ENCODE data around the gene CD22. TPM values are rescaled to one million over a fixed set of nuclear protein-coding genes. Genes with fewer than 3 reads are reported as not detected.

The CD22 gene
- total RNA-seq, 2 experiments from 2014 or later, result 1.7 to 1.8 TPM

- Mint-ChIP-seq H3K4me3 (no peak overlapping the region), H3K9me3 (no peaks in the 10 kb centered on the region), H3K4me1 (peaks cover 7% of the 10 kb centered on the region), H3K36me3 (no peaks in the 10 kb centered on the region), H3K27ac (no peak overlapping the region), H3K27me3 (peaks cover 3% of the 10 kb centered on the region)
- no peak for DNase-seq
- POLR2A ChIA-PET, result no interaction called here
- ATAC-seq (ENCODE audit: low read depth), result no peak
These were observed 28.7 kb upstream of the CD22 start for GRCh38 chr19:35300339-35300649.

- Mint-ChIP-seq H3K27me3 (no peaks in the 10 kb centered on the region), H3K27ac (no peak overlapping the region), H3K9me3 (no peaks in the 10 kb centered on the region), H3K4me1 (no peaks in the 10 kb centered on the region), H3K36me3 (no peaks in the 10 kb centered on the region), H3K4me3 (no peak overlapping the region)
- ATAC-seq (ENCODE audit: low read depth) (no peak), DNase-seq (no peak)
- POLR2A ChIA-PET, result interaction anchor here (0.6 kb wide), 1 partner anchor 54 kb away, joined by 4 read pairs; no protein-coding TSS in a partner anchor
These were observed 27.0 kb upstream of the CD22 start for GRCh38 chr19:35301961-35302360.

GRCh38 chr19:35302446-35302845, 26.5 kb upstream of the CD22 start:
- ATAC-seq (ENCODE audit: low read depth), result no peak

GRCh38 chr19:35303357-35303915, 25.6 kb upstream of the CD22 start:
- H3K36me3 Mint-ChIP-seq, result no peaks in the 10 kb centered on the region
- H3K27me3 Mint-ChIP-seq, result no peaks in the 10 kb centered on the region
- DNase-seq (no peak), ATAC-seq (ENCODE audit: low read depth) (no peak)
- POLR2A ChIA-PET, result no interaction called here
- no peaks in the 10 kb centered on the region for H3K4me1 Mint-ChIP-seq
- no peak overlapping the region for H3K4me3 Mint-ChIP-seq
- no peaks in the 10 kb centered on the region for H3K9me3 Mint-ChIP-seq
- no peak overlapping the region for H3K27ac Mint-ChIP-seq

More at GRCh38 chr19:35302446-35302845, 26.5 kb upstream of the CD22 start:
- no peaks in the 10 kb centered on the region for H3K36me3 Mint-ChIP-seq
- H3K4me3 Mint-ChIP-seq, result no peak overlapping the region
- POLR2A ChIA-PET, result interaction anchor here (0.6 kb wide), 1 partner anchor 54 kb away, joined by 4 read pairs; no protein-coding TSS in a partner anchor
- no peaks in the 10 kb centered on the region for H3K9me3 Mint-ChIP-seq
- H3K27me3 Mint-ChIP-seq, result no peaks in the 10 kb centered on the region
- no peaks in the 10 kb centered on the region for H3K4me1 Mint-ChIP-seq
- no peak overlapping the region for H3K27ac Mint-ChIP-seq
- no peak for DNase-seq

GRCh38 chr19:35304036-35304435, 25.0 kb upstream of the CD22 start:
- POLR2A ChIA-PET, result no interaction called here
- Mint-ChIP-seq H3K4me3 (no peak overlapping the region), H3K27ac (no peak overlapping the region), H3K36me3 (no peaks in the 10 kb centered on the region), H3K27me3 (peaks cover 5% of the 10 kb centered on the region), H3K9me3 (no peaks in the 10 kb centered on the region), H3K4me1 (no peaks in the 10 kb centered on the region)
- ATAC-seq (ENCODE audit: low read depth) (no peak), DNase-seq (no peak)

GRCh38 chr19:35305181-35305580, 23.8 kb upstream of the CD22 start:
- Mint-ChIP-seq H3K27me3 (peaks cover 5% of the 10 kb centered on the region), H3K4me3 (no peak overlapping the region), H3K27ac (no peak overlapping the region), H3K36me3 (no peaks in the 10 kb centered on the region), H3K9me3 (no peaks in the 10 kb centered on the region), H3K4me1 (no peaks in the 10 kb centered on the region)
- POLR2A ChIA-PET, result no interaction called here
- ATAC-seq (ENCODE audit: low read depth) (no peak), DNase-seq (no peak)

GRCh38 chr19:35306473-35307246, 22.3 kb upstream of the CD22 start:
- DNase-seq, result no peak
- Mint-ChIP-seq H3K4me1 (no peaks in the 10 kb centered on the region), H3K4me3 (no peak overlapping the region), H3K27ac (no peak overlapping the region), H3K36me3 (no peaks in the 10 kb centered on the region), H3K27me3 (peaks cover 5% of the 10 kb centered on the region), H3K9me3 (no peaks in the 10 kb centered on the region)
- POLR2A ChIA-PET, result no interaction called here
- ATAC-seq (ENCODE audit: low read depth), result no peak

- DNase-seq, result no peak
- Mint-ChIP-seq H3K9me3 (no peaks in the 10 kb centered on the region), H3K27ac (no peak overlapping the region), H3K4me3 (no peak overlapping the region), H3K36me3 (no peaks in the 10 kb centered on the region), H3K4me1 (no peaks in the 10 kb centered on the region), H3K27me3 (peaks cover 5% of the 10 kb centered on the region)
- POLR2A ChIA-PET, result no interaction called here
- ATAC-seq (ENCODE audit: low read depth), result no peak
These were observed 21.1 kb upstream of the CD22 start for GRCh38 chr19:35307931-35308330.

- Mint-ChIP-seq H3K4me1 (no peaks in the 10 kb centered on the region), H3K9me3 (no peaks in the 10 kb centered on the region), H3K27ac (no peak overlapping the region), H3K36me3 (no peaks in the 10 kb centered on the region), H3K4me3 (no peak overlapping the region), H3K27me3 (peaks cover 5% of the 10 kb centered on the region)
- ATAC-seq (ENCODE audit: low read depth) (no peak), DNase-seq (no peak)
- POLR2A ChIA-PET, result no interaction called here
These were observed 20.1 kb upstream of the CD22 start for GRCh38 chr19:35308910-35309309.

- Mint-ChIP-seq H3K27me3 (peaks cover 5% of the 10 kb centered on the region), H3K4me1 (no peaks in the 10 kb centered on the region), H3K4me3 (no peak overlapping the region), H3K36me3 (no peaks in the 10 kb centered on the region), H3K9me3 (no peaks in the 10 kb centered on the region), H3K27ac (no peak overlapping the region)
- POLR2A ChIA-PET, result no interaction called here
- ATAC-seq (ENCODE audit: low read depth), result no peak
- no peak for DNase-seq
These were observed 19.3 kb upstream of the CD22 start for GRCh38 chr19:35309481-35310279.

GRCh38 chr19:35310331-35310730, 18.7 kb upstream of the CD22 start:
- DNase-seq, result no peak
- POLR2A ChIA-PET, result no interaction called here
- H3K27me3 Mint-ChIP-seq, result peaks cover 5% of the 10 kb centered on the region
- H3K4me3 Mint-ChIP-seq, result no peak overlapping the region
- no peaks in the 10 kb centered on the region for H3K4me1 Mint-ChIP-seq
- H3K27ac Mint-ChIP-seq, result no peak overlapping the region
- ATAC-seq (ENCODE audit: low read depth), result no peak
- H3K36me3 Mint-ChIP-seq, result no peaks in the 10 kb centered on the region
- no peaks in the 10 kb centered on the region for H3K9me3 Mint-ChIP-seq

GRCh38 chr19:35310811-35311465, 18.0 kb upstream of the CD22 start:
- Mint-ChIP-seq H3K27me3 (peaks cover 5% of the 10 kb centered on the region), H3K36me3 (no peaks in the 10 kb centered on the region), H3K27ac (no peak overlapping the region), H3K4me3 (no peak overlapping the region), H3K9me3 (no peaks in the 10 kb centered on the region), H3K4me1 (no peaks in the 10 kb centered on the region)
- no peak for DNase-seq
- POLR2A ChIA-PET, result no interaction called here
- no peak for ATAC-seq (ENCODE audit: low read depth)

- H3K36me3 Mint-ChIP-seq, result no peaks in the 10 kb centered on the region
- H3K27ac Mint-ChIP-seq, result no peak overlapping the region
- no peaks in the 10 kb centered on the region for H3K9me3 Mint-ChIP-seq
- no peaks in the 10 kb centered on the region for H3K4me1 Mint-ChIP-seq
- H3K27me3 Mint-ChIP-seq, result peaks cover 5% of the 10 kb centered on the region
- ATAC-seq (ENCODE audit: low read depth) (no peak), DNase-seq (no peak)
- no peak overlapping the region for H3K4me3 Mint-ChIP-seq
- POLR2A ChIA-PET, result no interaction called here
These were observed 16.9 kb upstream of the CD22 start for GRCh38 chr19:35311901-35312665.
